B cell (primary cell): ENCODE measurements around the gene GULP1. TPM values are rescaled to one million over a fixed set of nuclear protein-coding genes. Genes with fewer than 3 reads are reported as not detected.

Experiments used
- ATAC-seq: fragments of 200-7000 bp; cut with Tn5 transposase; one replicate; pipeline ENCODE4 v1.10.0; 2021; ENCODE audit warnings: low read depth, mild to moderate bottlenecking, moderate number of reproducible peaks, moderate library complexity
- CTCF ChIA-PET: fragments of 350-600 bp; sonication (Branson Sonifier 250); formaldehyde crosslinking; loops from one replicate; lab custom pipeline; 2021; ENCODE audit warnings: antibody characterized with exemption, inconsistent platforms; lab: Charles Lee
- POLR2A ChIA-PET: fragments of 350-600 bp; sonication (Branson Sonifier 250); formaldehyde crosslinking; loops from one replicate; lab custom pipeline; 2021; ENCODE audit warnings: antibody characterized with exemption; lab: Charles Lee
- DNase-seq: peaks from one replicate; pipeline ENCODE4 v3.0.0; 2013
- H2AFZ ChIP-seq: 2 replicates; pipeline ENCODE4 v1.6.1; 2012; ENCODE audit warnings: mild to moderate bottlenecking, low read depth, low read length; ENCODE audit not compliant: insufficient read depth, poor library complexity, severe bottlenecking
- H3K27ac ChIP-seq, 2 donors: 1 replicate in 1 of 2; 2 replicates in 1 of 2; pipeline ENCODE4 v1.5.1; 2012 to 2013; ENCODE audit warnings: low read length in 2 of 2, mild to moderate bottlenecking in 2 of 2, moderate library complexity in 1 of 2
- H3K27me3 ChIP-seq, 4 experiments: fragments of 200-600 bp in 1 of 4; sonication (generic) in 1 of 4; replicated peaks in 1 of 4; 1 replicate in 2 of 4; 2 replicates in 2 of 4; pipeline versions ENCODE4 v1.6.1 to v1.7.0; 2013 to 2016; ENCODE audit warnings: low read length in 3 of 4, mild to moderate bottlenecking in 2 of 4, mixed read lengths in 1 of 4, moderate library complexity in 1 of 4; ENCODE audit not compliant: insufficient read depth in 4 of 4, control insufficient read depth in 3 of 4; ENCODE audit errors: control extremely low read depth in 1 of 4
- H3K36me3 ChIP-seq, 2 experiments: replicated peaks in 1 of 2; 1 replicate in 1 of 2; 2 replicates in 1 of 2; pipeline versions ENCODE4 v1.6.1 to v1.7.1; 2013; ENCODE audit warnings: low read length in 1 of 2; ENCODE audit not compliant: insufficient read depth in 2 of 2, control insufficient read depth in 1 of 2; ENCODE audit errors: control extremely low read depth in 1 of 2, extremely low read depth in 1 of 2
- H3K4me1 ChIP-seq, 2 donors: fragments of 200-600 bp in 1 of 2; sonication (generic) in 1 of 2; 1 replicate in 1 of 2; 2 replicates in 1 of 2; pipeline versions ENCODE4 v1.5.1 to v1.6.1; 2013 to 2017; ENCODE audit warnings: low read length in 2 of 2; ENCODE audit not compliant: control insufficient read depth in 2 of 2, insufficient read depth in 2 of 2
- H3K4me2 ChIP-seq: replicated peaks from 2 replicates; pipeline ENCODE3; 2012; ENCODE audit warnings: mild to moderate bottlenecking, low read depth, low read length; ENCODE audit not compliant: poor library complexity, severe bottlenecking
- H3K4me3 ChIP-seq, 5 experiments: fragments of 200-600 bp in 1 of 5; sonication (generic) in 1 of 5; 1 replicate in 3 of 5; 2 replicates in 2 of 5; pipeline versions ENCODE4 v1.5.1 to v1.7.0; 2011 to 2016; ENCODE audit warnings: low read length in 4 of 5, mild to moderate bottlenecking in 4 of 5, low read depth in 2 of 5, control low read depth in 1 of 5, moderate library complexity in 1 of 5; ENCODE audit not compliant: insufficient read depth in 1 of 5; ENCODE audit errors: control extremely low read depth in 1 of 5, extremely low read depth in 1 of 5
- H3K79me2 ChIP-seq: fragments of 200-600 bp; sonication (generic); one replicate; pipeline ENCODE4 v1.6.0; 2016; ENCODE audit warnings: low read length; ENCODE audit not compliant: control insufficient read depth, insufficient read depth
- H3K9ac ChIP-seq: fragments of 200-600 bp; sonication (generic); 2 replicates; pipeline ENCODE4 v1.6.1; 2017; ENCODE audit warnings: mild to moderate bottlenecking, low read length, moderate library complexity
- H3K9me3 ChIP-seq, 3 donors: one replicate each; pipeline versions ENCODE4 v1.6.1 to v1.7.1; 2013; ENCODE audit warnings: low read length in 2 of 3; ENCODE audit not compliant: control insufficient read depth in 2 of 3, insufficient read depth in 1 of 3; ENCODE audit errors: control extremely low read depth in 1 of 3
- H4K20me1 ChIP-seq: 2 replicates; pipeline ENCODE4 v1.6.0; 2012; ENCODE audit warnings: mild to moderate bottlenecking, low read length; ENCODE audit not compliant: insufficient read depth, control insufficient read depth, poor library complexity, severe bottlenecking
- H3K27ac Mint-ChIP-seq: one replicate; pipeline ENCODE4 v1.8.0; 2021; ENCODE audit warnings: mixed read lengths
- H3K27me3 Mint-ChIP-seq: one replicate; pipeline ENCODE4 v1.8.0; 2021; ENCODE audit warnings: mixed read lengths
- H3K4me1 Mint-ChIP-seq: one replicate; pipeline ENCODE4 v1.8.0; 2021; ENCODE audit warnings: mixed read lengths
- H3K4me3 Mint-ChIP-seq: one replicate; pipeline ENCODE4 v1.8.0; 2021; ENCODE audit warnings: mixed read lengths
- H3K9me3 Mint-ChIP-seq: one replicate; pipeline ENCODE4 v1.8.0; 2022; ENCODE audit warnings: mixed read lengths; ENCODE audit not compliant: insufficient read depth
- CTCF ChIP-seq: fragments of 200-600 bp; IDR thresholded peaks from one replicate; pipeline ENCODE4 v1.8.0; 2022; ENCODE audit warnings: antibody characterized with exemption, mild to moderate bottlenecking
- EZH2 ChIP-seq: IDR thresholded peaks from 2 replicates; pipeline ENCODE4 v1.6.1; 2012; ENCODE audit warnings: borderline replicate concordance, low read depth, mild to moderate bottlenecking, moderate library complexity, low read length; ENCODE audit not compliant: insufficient read depth, poor library complexity, severe bottlenecking
- WGBS: methylation state at CpG from one replicate; pipeline ENCODE4 v1.1.5; 2013; ENCODE audit warnings: missing lambda C conversion rate; ENCODE audit not compliant: insufficient coverage; 5-methylcytosine and 5-hydroxymethylcytosine counted together
- intact Hi-C: fragments of 100-400 bp; cut with micrococcal nuclease; formaldehyde crosslinking; loops from one replicate; pipeline ENCODE4 v1.10.0; 2022
- polyA plus RNA-seq: library from polyadenylated mRNA; depleted of rRNA; stranded (reverse); fragments of >200 nt; gene quantifications from 2 replicates; pipeline ENCODE4 v1.2.3, GENCODE V29; 2012
- total RNA-seq, 2 donors: library from RNA; stranded (reverse); fragments of 120-200 nt in 1 of 2; gene quantifications; 1 replicate in 1 of 2; 2 replicates in 1 of 2; pipeline versions ENCODE4 v1.2.3 to v1.2.4, GENCODE V29; 2013 to 2022

GULP1 gene
- total and polyA plus RNA-seq, 2 donors (not counting 1 experiment from before 2014, with no cell fraction given), result not detected

GRCh38 chr2:188285049-188285448 is 6.6 kb upstream of the GULP1 start:
- WGBS, result 100% methylated on average over 1 of the region's 5 CpGs

GRCh38 chr2:188285774-188286173 is 5.9 kb upstream of the GULP1 start:
- no peak overlapping the region for H2AFZ ChIP-seq
- ATAC-seq (no peak), DNase-seq (no peak)
- Mint-ChIP-seq H3K27ac (no peak overlapping the region), H3K27me3 (peaks cover 2% of the 10 kb centered on the region), H3K4me3 (no peak overlapping the region), H3K9me3 (no peaks in the 10 kb centered on the region), H3K4me1 (no peaks in the 10 kb centered on the region)
- H3K4me3 ChIP-seq, result no peak overlapping the region
- no peaks in the 10 kb centered on the region for H4K20me1 ChIP-seq
- TF ChIP-seq EZH2 (no peak), CTCF (no peak)
- peaks cover 0 to 4% (median 0%) of the 10 kb centered on the region in 4 experiments for H3K27me3 ChIP-seq
- H3K9me3 ChIP-seq, result no peaks in the 10 kb centered on the region
- no peaks in the 10 kb centered on the region for H3K79me2 ChIP-seq
- ChIA-PET POLR2A (no interaction called here), CTCF (no interaction called here)
- no CpG with 5 or more reads among the region's 2 CpGs for WGBS
- H3K4me2 ChIP-seq, result no peak overlapping the region
- H3K27ac ChIP-seq, result no peak overlapping the region
- H3K4me1 ChIP-seq, result no peaks in the 10 kb centered on the region
- no peaks in the 10 kb centered on the region for H3K36me3 ChIP-seq
- intact Hi-C loops, result no loop called here
- no peak overlapping the region for H3K9ac ChIP-seq

More at GRCh38 chr2:188285049-188285448, 6.6 kb upstream of the GULP1 start:
- no peaks in the 10 kb centered on the region for H3K36me3 ChIP-seq
- no peak overlapping the region for H2AFZ ChIP-seq
- ATAC-seq (no peak), DNase-seq (no peak)
- Mint-ChIP-seq H3K4me3 (no peak overlapping the region), H3K9me3 (no peaks in the 10 kb centered on the region), H3K27ac (no peak overlapping the region), H3K4me1 (no peaks in the 10 kb centered on the region), H3K27me3 (no peaks in the 10 kb centered on the region)
- no peaks in the 10 kb centered on the region for H3K4me1 ChIP-seq
- ChIA-PET CTCF (no interaction called here), POLR2A (no interaction called here)
- H3K4me3 ChIP-seq, result no peak overlapping the region
- H3K79me2 ChIP-seq, result no peaks in the 10 kb centered on the region
- no peaks in the 10 kb centered on the region for H3K27me3 ChIP-seq
- H3K4me2 ChIP-seq, result no peak overlapping the region
- H4K20me1 ChIP-seq, result no peaks in the 10 kb centered on the region
- intact Hi-C loops, result no loop called here
- H3K9me3 ChIP-seq, result no peaks in the 10 kb centered on the region
- TF ChIP-seq EZH2 (no peak), CTCF (no peak)
- no peak overlapping the region for H3K27ac ChIP-seq
- no peak overlapping the region for H3K9ac ChIP-seq
